Activated B cell treated with CpG ODN at 0.5 μM for 24 hours (primary cell): ENCODE measurements around the gene MRFAP1L1. TPM values are rescaled to one million over a fixed set of nuclear protein-coding genes. Genes with fewer than 3 reads are reported as not detected.

Source experiments
- ATAC-seq: fragments of 200-7000 bp; cut with Tn5 transposase; one replicate; pipeline ENCODE4 v1.10.0; 2021; ENCODE audit warnings: low read depth, mild to moderate bottlenecking, moderate library complexity
- CTCF ChIA-PET: fragments of 350-600 bp; sonication (Branson Sonifier 250); formaldehyde crosslinking; loops from one replicate; lab custom pipeline; 2021; ENCODE audit warnings: antibody characterized with exemption; lab: Charles Lee
- POLR2A ChIA-PET: fragments of 350-600 bp; sonication (Branson Sonifier 250); formaldehyde crosslinking; loops from one replicate; lab custom pipeline; 2021; ENCODE audit warnings: antibody characterized with exemption; lab: Charles Lee
- DNase-seq: peaks from one replicate; pipeline ENCODE4 v3.0.0; 2022
- H3K27ac Mint-ChIP-seq: one replicate; pipeline ENCODE4 v1.8.0; 2020; ENCODE audit warnings: mixed read lengths
- H3K27me3 Mint-ChIP-seq: one replicate; pipeline ENCODE4 v1.8.0; 2021; ENCODE audit warnings: mixed read lengths
- H3K36me3 Mint-ChIP-seq: one replicate; pipeline ENCODE4 v1.8.0; 2021; ENCODE audit warnings: low read depth, mixed read lengths
- H3K4me1 Mint-ChIP-seq: one replicate; pipeline ENCODE4 v1.8.0; 2021; ENCODE audit warnings: mixed read lengths
- H3K4me3 Mint-ChIP-seq: one replicate; pipeline ENCODE4 v1.8.0; 2020; ENCODE audit warnings: mild to moderate bottlenecking, mixed read lengths
- H3K9me3 Mint-ChIP-seq: one replicate; pipeline ENCODE4 v1.8.0; 2020; ENCODE audit warnings: mixed read lengths
- CTCF ChIP-seq: fragments of 200-600 bp; IDR thresholded peaks from one replicate; pipeline ENCODE4 v1.8.0; 2022; ENCODE audit warnings: antibody characterized with exemption, mild to moderate bottlenecking
- intact Hi-C: fragments of 100-400 bp; cut with micrococcal nuclease; formaldehyde crosslinking; loops from one replicate; pipeline ENCODE4 v1.15.1; 2024
- total RNA-seq: library from RNA; stranded (reverse); gene quantifications from 2 replicates; pipeline ENCODE4 v1.2.3, GENCODE V29; 2022

MRFAP1L1 gene
- total RNA-seq, 1 donor from 2014 or later, result 39.1 TPM

- DNase-seq (no peak), ATAC-seq (no peak)
- Mint-ChIP-seq H3K27ac (no peak overlapping the region), H3K9me3 (no peaks in the 10 kb centered on the region), H3K4me3 (no peak overlapping the region), H3K4me1 (no peaks in the 10 kb centered on the region), H3K36me3 (no peaks in the 10 kb centered on the region), H3K27me3 (peaks cover 7% of the 10 kb centered on the region)
- POLR2A ChIA-PET, result interaction anchor here (0.6 kb wide), 1 partner anchor 1116 kb away, joined by 5 read pairs; no protein-coding TSS in a partner anchor
- CTCF ChIA-PET, result no interaction called here
- no peak for TF ChIP-seq CTCF
- intact Hi-C loops, result no loop called here
Observed at GRCh38 chr4:6687947-6688878, 21.5 kb downstream of the MRFAP1L1 start.

GRCh38 chr4:6686104-6686787, 23.4 kb downstream of the MRFAP1L1 start:
- no peak for TF ChIP-seq CTCF
- ChIA-PET CTCF (no interaction called here), POLR2A (no interaction called here)
- no peak overlapping the region for H3K4me3 Mint-ChIP-seq
- H3K27ac Mint-ChIP-seq, result no peak overlapping the region
- intact Hi-C loops, result no loop called here
- ATAC-seq (no peak), DNase-seq (no peak)
- no peaks in the 10 kb centered on the region for H3K36me3 Mint-ChIP-seq
- no peaks in the 10 kb centered on the region for H3K9me3 Mint-ChIP-seq
- H3K27me3 Mint-ChIP-seq, result peaks cover 7% of the 10 kb centered on the region
- H3K4me1 Mint-ChIP-seq, result no peaks in the 10 kb centered on the region

GRCh38 chr4:6684656-6685055, 25.0 kb downstream of the MRFAP1L1 start:
- Mint-ChIP-seq H3K9me3 (peaks cover 6% of the 10 kb centered on the region), H3K4me1 (no peaks in the 10 kb centered on the region), H3K4me3 (no peak overlapping the region), H3K27me3 (peaks cover 3% of the 10 kb centered on the region), H3K27ac (no peak overlapping the region), H3K36me3 (peaks cover 7% of the 10 kb centered on the region)
- ChIA-PET POLR2A (no interaction called here), CTCF (no interaction called here)
- no peak for TF ChIP-seq CTCF
- intact Hi-C loops, result no loop called here
- DNase-seq, result no peak
- no peak for ATAC-seq

- Mint-ChIP-seq H3K27me3 (no peaks in the 10 kb centered on the region), H3K36me3 (peaks cover 16% of the 10 kb centered on the region), H3K9me3 (peaks cover 6% of the 10 kb centered on the region), H3K27ac (no peak overlapping the region), H3K4me3 (no peak overlapping the region), H3K4me1 (peaks cover 5% of the 10 kb centered on the region)
- intact Hi-C loops, result no loop called here
- TF ChIP-seq CTCF, result no peak
- POLR2A ChIA-PET, result interaction anchor here (0.9 kb wide), 1 partner anchor 16 kb away, joined by 7 read pairs; no protein-coding TSS in a partner anchor
- no peak for DNase-seq
- CTCF ChIA-PET, result interaction anchor here (1.1 kb wide), 1 partner anchor 191 kb away, joined by 3 read pairs; no protein-coding TSS in a partner anchor
- ATAC-seq, result no peak
Observed at GRCh38 chr4:6682862-6683590, 26.6 kb downstream of the MRFAP1L1 start.
